ENCODE results near the gene KRTAP12-2. TPM values are rescaled to one million over a fixed set of nuclear protein-coding genes. Genes with fewer than 3 reads are reported as not detected.

The KRTAP12-2 gene
- total RNA-seq (under 1 TPM in 1 of 2 donors, not detected in 1; 0.79 TPM), polyA plus RNA-seq (ENCODE audit: insufficient read depth, low read depth, low replicate concordance) (not detected)
- long read RNA-seq, donor 1 = 0 reads
- long read RNA-seq, donor 2 = 0 reads

GRCh38 chr21:44666401-44667320 lies at the start of gene KRTAP12-2:
Gene KRTAP12-2, minus strand, starts transcription at chr21:44666927. Its CDS starts 41 bp downstream, at chr21:44666886.
- Histone ChIP-seq H3K36me3 (ENCODE audit: low read depth, missing control alignments) (no peaks in the 10 kb centered on the region), H3K27me3 (no peaks in the 10 kb centered on the region), H3K4me3 (no peak within 1 kb of the TSS), H3K27ac (no peak within 1 kb of the TSS), H3K4me1 (no peaks in the 10 kb centered on the region), H3K9me3 (no peaks in the 10 kb centered on the region)
- intact Hi-C loops (cut with DNase I; ENCODE audit: low total_unique reads) = no loop called here
- no peak for TF ChIP-seq POLR2A (IDR thresholded peaks at IDR 0.05)
- no peak for TF ChIP-seq CTCF (IDR thresholded peaks at IDR 0.05)
- WGBS, 2 donors = 63 to 80% methylated on average over 6 to 19 of the region's 19 CpGs
- no peak for DNase-seq

GRCh38 chr21:44714905-44715304 lies 48.2 kb upstream of the KRTAP12-2 start:
- intact Hi-C loops (cut with DNase I; ENCODE audit: low total_unique reads) = no loop called here
- Histone ChIP-seq H3K36me3 (ENCODE audit: low read depth, missing control alignments) (no peaks in the 10 kb centered on the region), H3K27ac (no peak overlapping the region), H3K4me1 (peaks cover 5% of the 10 kb centered on the region), H3K4me3 (no peak overlapping the region), H3K9me3 (no peaks in the 10 kb centered on the region), H3K27me3 (no peaks in the 10 kb centered on the region)
- no peak for TF ChIP-seq CTCF (IDR thresholded peaks at IDR 0.05)
- no peak for TF ChIP-seq POLR2A (IDR thresholded peaks at IDR 0.05)
- 26 to 44% methylated on average over 8 of the region's 8 CpGs for WGBS, 2 donors
- DNase-seq = no peak

- no peak overlapping the region for H3K27ac ChIP-seq
- H3K9me3 ChIP-seq = no peaks in the 10 kb centered on the region
- peak; percentile 4 for DNase-seq
- no peaks in the 10 kb centered on the region for H3K27me3 ChIP-seq
- 91 to 92% methylated on average over 8 to 10 of the region's 10 CpGs for WGBS, 2 donors
- intact Hi-C loops (cut with DNase I; ENCODE audit: low total_unique reads) = no loop called here
- no peak for TF ChIP-seq POLR2A (IDR thresholded peaks at IDR 0.05)
- H3K36me3 ChIP-seq (ENCODE audit: low read depth, missing control alignments) = no peaks in the 10 kb centered on the region
- H3K4me3 ChIP-seq = no peak overlapping the region
- H3K4me1 ChIP-seq = peaks cover 13% of the 10 kb centered on the region
Observed at GRCh38 chr21:44713846-44714245, 47.1 kb upstream of the KRTAP12-2 start.

GRCh38 chr21:44713130-44713529 lies 46.4 kb upstream of the KRTAP12-2 start:
- H3K27ac ChIP-seq = no peak overlapping the region
- intact Hi-C loops (cut with DNase I; ENCODE audit: low total_unique reads) = no loop called here
- H3K27me3 ChIP-seq = no peaks in the 10 kb centered on the region
- no peak for TF ChIP-seq POLR2A (IDR thresholded peaks at IDR 0.05)
- no peak for TF ChIP-seq CTCF (IDR thresholded peaks at IDR 0.05)
- DNase-seq = no peak
- H3K36me3 ChIP-seq (ENCODE audit: low read depth, missing control alignments) = no peaks in the 10 kb centered on the region
- no peaks in the 10 kb centered on the region for H3K9me3 ChIP-seq
- no peak overlapping the region for H3K4me3 ChIP-seq
- 56 to 79% methylated on average over 9 of the region's 9 CpGs for WGBS, 2 donors
- peaks cover 13% of the 10 kb centered on the region for H3K4me1 ChIP-seq

- TF ChIP-seq POLR2A (IDR thresholded peaks at IDR 0.05) (no peak), CTCF (IDR thresholded peaks at IDR 0.05) (no peak)
- 39 to 41% methylated on average over 15 to 22 of the region's 22 CpGs for WGBS, 2 donors
- DNase-seq = no peak
- Histone ChIP-seq H3K9me3 (no peaks in the 10 kb centered on the region), H3K36me3 (ENCODE audit: low read depth, missing control alignments) (no peaks in the 10 kb centered on the region), H3K27ac (no peak overlapping the region), H3K27me3 (no peaks in the 10 kb centered on the region), H3K4me3 (no peak overlapping the region), H3K4me1 (peaks cover 13% of the 10 kb centered on the region)
- intact Hi-C loops (cut with DNase I; ENCODE audit: low total_unique reads) = no loop called here
Observed at GRCh38 chr21:44712203-44713028, 45.7 kb upstream of the KRTAP12-2 start.
